Pericardium fibroblast (primary cell): ENCODE data around the gene AKR7A3. TPM values are rescaled to one million over a fixed set of nuclear protein-coding genes. Genes with fewer than 3 reads are reported as not detected.

ENCODE experiments used
- total RNA-seq: library from RNA; depleted of rRNA; stranded (reverse); fragments of >200 nt; gene quantifications from 2 replicates; pipeline ENCODE4 v1.2.3, GENCODE V29; 2015

AKR7A3 gene
- total RNA-seq, result 0.26 and 0.70 TPM in 2 replicates

GRCh38 chr1:19288324-19289241, at the start of gene AKR7A3:
TSS of gene AKR7A3 (minus strand) at chr1:19288770. CDS start at chr1:19288709, 61 bp downstream.

GRCh38 chr1:19311931-19312781, 23.6 kb upstream of the AKR7A3 start, which contains the start of the genes AKR7A2 and SLC66A1:
TSS of gene AKR7A2 (minus strand) at chr1:19312144. CDS start at chr1:19312124, 20 bp downstream.
TSS of gene SLC66A1 (plus strand) at chr1:19312326. CDS start at chr1:19317678, 5,352 bp downstream.

GRCh38 chr1:19251305-19252196, 37.0 kb downstream of the AKR7A3 start, which contains the start of the genes EMC1 and MRTO4:
TSS of gene EMC1 (minus strand) at chr1:19251524. CDS start at chr1:19251509, 15 bp downstream.
TSS of gene MRTO4 (plus strand) at chr1:19251805. CDS start at chr1:19251836, 31 bp downstream.

Other genes with a start within 250 kb of the AKR7A3 start
- 43.5 and 65.6 TPM in 2 replicates for gene UBR4, start 78.5 kb downstream of the AKR7A3 start, total RNA-seq
- 31.4 and 52.9 TPM in 2 replicates for gene EMC1, start 37.2 kb downstream of the AKR7A3 start, total RNA-seq
- gene MRTO4, start 37.0 kb downstream of the AKR7A3 start, total RNA-seq, result 20.7 and 21.4 TPM in 2 replicates
- 128 TPM in 2 replicates for gene AKR7A2, start 23.4 kb upstream of the AKR7A3 start, total RNA-seq
- 18.6 and 22.3 TPM in 2 replicates for gene SLC66A1, start 23.6 kb upstream of the AKR7A3 start, total RNA-seq
- 121 and 130 TPM in 2 replicates for gene CAPZB, start 196.8 kb upstream of the AKR7A3 start, total RNA-seq